Spleen (tissue), 7 donors: ENCODE results near the gene EOLA1.

Experiments
- POLR2A ChIP-seq, 3 donors: fragments of 450-650 bp; IDR thresholded peaks; one replicate each; pipeline ENCODE4 v1.5.1; 2017; ENCODE audit warnings: antibody characterized with exemption in 3 of 3, mild to moderate bottlenecking in 1 of 3
- POLR2AphosphoS5 ChIP-seq, 3 donors: sonication (generic); formaldehyde crosslinking; IDR thresholded peaks; one replicate each; pipeline ENCODE4 v1.5.1; 2017; ENCODE audit warnings: antibody characterized with exemption in 3 of 3
- TF ChIP-seq, protein P1 (sequence below), 11 experiments: fragments of 200-600 bp in 7 of 11; fragments of 450-650 bp in 4 of 11; sonication (generic) in 4 of 11; IDR thresholded peaks in 8 of 11; conservative IDR thresholded peaks in 3 of 11; 1 replicate in 7 of 11; 2 replicates in 4 of 11; pipeline versions ENCODE4 v1.4.0 to v1.8.0; 2016 to 2021; ENCODE audit warnings: antibody characterized with exemption in 11 of 11, inconsistent platforms in 4 of 11, mild to moderate bottlenecking in 1 of 11
- donor health status: DM: no; HTN: no; CAD: no; lungs with moderate emphysema.
- donor health status: DM: no; HTN: no; CAD: no.
- donor health status: DM: no; HTN: no; CAD: no.

- TF ChIP-seq, protein P1, sequence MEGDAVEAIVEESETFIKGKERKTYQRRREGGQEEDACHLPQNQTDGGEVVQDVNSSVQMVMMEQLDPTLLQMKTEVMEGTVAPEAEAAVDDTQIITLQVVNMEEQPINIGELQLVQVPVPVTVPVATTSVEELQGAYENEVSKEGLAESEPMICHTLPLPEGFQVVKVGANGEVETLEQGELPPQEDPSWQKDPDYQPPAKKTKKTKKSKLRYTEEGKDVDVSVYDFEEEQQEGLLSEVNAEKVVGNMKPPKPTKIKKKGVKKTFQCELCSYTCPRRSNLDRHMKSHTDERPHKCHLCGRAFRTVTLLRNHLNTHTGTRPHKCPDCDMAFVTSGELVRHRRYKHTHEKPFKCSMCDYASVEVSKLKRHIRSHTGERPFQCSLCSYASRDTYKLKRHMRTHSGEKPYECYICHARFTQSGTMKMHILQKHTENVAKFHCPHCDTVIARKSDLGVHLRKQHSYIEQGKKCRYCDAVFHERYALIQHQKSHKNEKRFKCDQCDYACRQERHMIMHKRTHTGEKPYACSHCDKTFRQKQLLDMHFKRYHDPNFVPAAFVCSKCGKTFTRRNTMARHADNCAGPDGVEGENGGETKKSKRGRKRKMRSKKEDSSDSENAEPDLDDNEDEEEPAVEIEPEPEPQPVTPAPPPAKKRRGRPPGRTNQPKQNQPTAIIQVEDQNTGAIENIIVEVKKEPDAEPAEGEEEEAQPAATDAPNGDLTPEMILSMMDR (IDR thresholded peaks at IDR 0.05 in 8 of 11, conservative IDR thresholded peaks at IDR 0.05 in 3 of 11) = no peak
- TF ChIP-seq POLR2A (IDR thresholded peaks at IDR 0.05) (no peak), POLR2AphosphoS5 (IDR thresholded peaks at IDR 0.05) (no peak)
Observed at GRCh38 chrX:149494844-149495565, 45.8 kb upstream of the EOLA1 start.
